HG03135 (cell line): ENCODE data around the gene GNA12.

Experiments
- ATAC-seq: cut with Tn5 transposase; IDR thresholded peaks from one replicate; pipeline ENCODE4 v1.9.1; 2021; ENCODE audit warnings: mild to moderate bottlenecking, moderate library complexity; ENCODE audit not compliant: unreplicated experiment

The GNA12 gene

DNA sequence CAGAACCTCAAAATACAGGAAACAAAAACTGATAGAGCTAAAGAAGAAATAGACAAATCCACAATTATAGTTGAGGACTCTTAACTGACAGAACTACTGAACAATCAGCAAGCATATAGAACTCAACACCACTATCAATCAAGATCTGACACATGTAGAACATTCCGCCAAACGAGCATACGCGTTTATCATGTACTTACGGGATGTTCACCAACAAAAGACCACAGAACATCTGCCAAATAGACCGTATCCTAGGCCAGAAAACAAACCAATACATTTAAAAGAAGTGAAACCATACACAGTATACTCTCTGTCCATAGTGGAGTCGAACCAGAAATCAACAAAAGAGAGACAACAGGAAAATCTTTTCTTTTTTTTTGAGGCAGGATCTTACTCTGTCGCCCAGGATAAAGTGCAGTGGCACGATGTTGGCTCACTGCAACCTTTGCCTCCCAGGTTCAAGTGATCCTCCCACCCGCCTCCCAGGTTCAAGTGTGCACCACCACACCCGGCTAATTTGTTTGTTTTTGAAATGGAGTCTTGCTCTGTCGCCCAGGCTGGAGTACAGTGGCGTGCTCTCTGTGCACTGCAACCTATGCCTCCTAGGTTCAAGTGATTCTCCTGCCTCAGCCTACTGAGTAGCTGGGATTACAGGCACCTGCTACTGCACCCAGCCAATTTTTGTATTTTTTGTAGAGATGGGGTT, 5.1 kb downstream of the GNA12 start:
- no peak for ATAC-seq

DNA sequence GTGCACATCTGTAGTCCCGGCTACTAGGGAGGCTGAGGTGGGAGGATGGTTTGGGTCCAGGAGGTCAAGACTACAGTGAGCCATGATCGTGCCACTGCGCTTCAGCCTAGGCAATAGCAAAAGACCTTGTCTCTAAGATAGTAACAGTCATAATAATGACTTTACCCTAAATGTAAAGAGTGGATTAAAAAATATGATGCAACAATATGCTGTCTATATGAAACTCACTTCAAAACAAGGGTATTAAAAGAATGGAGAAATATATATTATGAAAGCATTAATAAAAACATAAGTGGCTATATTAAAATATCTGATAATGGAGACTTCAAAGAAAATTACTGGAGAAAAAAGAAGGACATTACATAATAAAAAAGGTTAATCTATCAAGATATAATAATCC, 5.7 kb downstream of the GNA12 start:
- no peak for ATAC-seq

DNA sequence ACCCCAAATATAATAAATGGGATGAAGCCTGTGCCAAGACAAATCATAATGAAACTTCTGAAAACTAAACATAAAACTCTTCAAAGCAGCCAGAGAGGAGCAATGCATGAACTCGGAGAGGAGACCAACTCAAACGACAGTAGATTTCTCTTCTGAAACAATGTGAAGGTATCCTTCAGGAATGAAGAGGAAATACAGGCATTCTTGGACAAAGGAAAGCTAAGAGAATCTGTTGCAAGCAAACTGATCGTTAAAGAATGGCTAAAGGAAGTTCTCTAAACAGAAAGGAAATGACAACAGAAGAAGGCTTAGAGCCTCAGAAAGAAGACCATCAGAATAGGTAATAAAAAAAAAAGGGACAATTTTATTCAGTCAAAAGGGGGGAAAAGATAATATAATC, 6.6 kb downstream of the GNA12 start:
- no peak for ATAC-seq

DNA sequence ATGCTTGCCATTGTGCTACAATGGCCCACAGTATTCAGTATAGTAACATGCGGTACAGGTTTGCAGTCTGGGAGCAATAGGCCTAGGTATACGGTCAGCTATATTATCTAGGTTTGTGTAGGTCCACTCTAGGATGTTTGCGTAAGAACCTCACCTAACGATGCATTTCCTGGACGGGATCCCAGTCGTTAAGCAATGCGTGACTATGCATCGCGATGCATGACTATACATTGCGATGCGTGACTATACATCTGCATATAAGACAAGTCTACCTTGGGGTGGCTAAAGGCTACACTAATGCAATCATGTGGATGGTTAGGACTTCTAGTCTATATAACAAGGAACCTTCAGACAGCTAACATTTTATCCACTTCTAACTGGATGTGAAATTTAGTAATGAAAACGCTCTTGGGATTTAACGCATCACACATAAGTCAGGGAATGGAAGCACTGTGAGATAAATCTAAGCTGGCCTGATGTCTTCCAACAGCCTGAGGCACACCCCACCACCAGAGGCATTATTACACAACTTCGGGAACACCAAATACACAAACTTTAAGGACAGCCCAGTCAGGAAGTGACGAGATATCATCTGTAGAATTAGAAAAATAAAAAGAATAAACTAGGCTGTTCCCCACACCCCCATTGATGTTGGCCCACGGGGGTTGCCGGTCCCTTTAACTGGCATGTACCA, 9.2 kb downstream of the GNA12 start:
- ATAC-seq, result no peak

DNA sequence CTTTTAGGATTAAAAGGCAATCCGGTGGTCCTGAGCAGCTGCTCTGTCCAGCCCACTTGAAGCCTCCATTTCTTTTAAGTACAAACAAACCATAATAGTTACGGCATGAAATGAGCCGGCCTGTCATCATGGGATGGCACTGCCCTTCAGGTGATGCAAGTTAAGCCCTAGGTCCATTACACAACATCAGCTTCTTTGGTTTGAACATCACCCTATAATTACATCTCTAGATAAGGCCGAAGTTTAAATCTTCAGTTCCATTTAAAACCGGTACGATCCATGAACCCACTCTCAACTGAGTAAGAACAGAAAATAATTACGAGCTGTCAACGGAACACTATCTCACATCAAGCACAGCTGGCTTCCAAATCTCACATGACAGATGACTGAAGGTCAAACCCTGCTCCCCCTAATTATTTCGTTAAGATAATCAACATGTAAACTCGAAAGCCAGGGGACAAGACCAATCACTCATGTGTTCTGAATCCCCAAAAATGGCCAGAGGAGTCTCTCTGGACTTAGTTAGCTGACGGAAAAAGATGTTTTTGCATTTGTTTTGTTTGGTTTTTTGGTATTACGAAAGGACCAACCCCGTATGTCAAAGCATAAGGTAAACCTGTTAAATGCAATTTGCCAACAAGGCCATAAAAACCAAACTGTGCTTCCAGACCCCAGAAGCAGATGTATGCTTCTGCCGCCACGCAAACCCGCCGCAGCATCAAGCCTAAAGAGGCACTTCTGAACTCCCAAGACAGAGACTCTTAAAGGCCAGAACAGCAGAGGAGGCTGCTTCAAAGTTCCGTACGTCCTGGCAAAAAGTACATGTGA, 10.8 kb downstream of the GNA12 start:
- ATAC-seq, result no peak

DNA sequence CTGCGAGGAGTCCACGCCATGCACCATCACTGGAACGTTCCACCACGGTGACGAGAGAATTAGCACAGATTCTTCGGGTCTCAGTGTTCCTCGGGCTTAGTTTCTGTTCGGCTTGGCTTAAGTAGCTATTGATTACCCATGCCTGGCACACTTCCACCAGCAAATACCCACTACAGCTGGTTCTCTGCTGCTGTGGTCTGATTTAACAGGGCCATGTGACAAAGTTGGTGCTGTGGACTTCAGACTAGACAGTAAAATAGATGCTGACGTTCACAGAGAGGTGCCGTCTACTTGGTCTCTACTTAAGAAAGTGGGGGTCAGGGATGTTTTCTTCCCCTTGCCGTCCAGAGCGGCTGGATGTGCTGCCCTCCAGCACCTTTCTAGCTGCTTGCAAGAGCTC, 11.6 kb downstream of the GNA12 start:
- ATAC-seq, result no peak

DNA sequence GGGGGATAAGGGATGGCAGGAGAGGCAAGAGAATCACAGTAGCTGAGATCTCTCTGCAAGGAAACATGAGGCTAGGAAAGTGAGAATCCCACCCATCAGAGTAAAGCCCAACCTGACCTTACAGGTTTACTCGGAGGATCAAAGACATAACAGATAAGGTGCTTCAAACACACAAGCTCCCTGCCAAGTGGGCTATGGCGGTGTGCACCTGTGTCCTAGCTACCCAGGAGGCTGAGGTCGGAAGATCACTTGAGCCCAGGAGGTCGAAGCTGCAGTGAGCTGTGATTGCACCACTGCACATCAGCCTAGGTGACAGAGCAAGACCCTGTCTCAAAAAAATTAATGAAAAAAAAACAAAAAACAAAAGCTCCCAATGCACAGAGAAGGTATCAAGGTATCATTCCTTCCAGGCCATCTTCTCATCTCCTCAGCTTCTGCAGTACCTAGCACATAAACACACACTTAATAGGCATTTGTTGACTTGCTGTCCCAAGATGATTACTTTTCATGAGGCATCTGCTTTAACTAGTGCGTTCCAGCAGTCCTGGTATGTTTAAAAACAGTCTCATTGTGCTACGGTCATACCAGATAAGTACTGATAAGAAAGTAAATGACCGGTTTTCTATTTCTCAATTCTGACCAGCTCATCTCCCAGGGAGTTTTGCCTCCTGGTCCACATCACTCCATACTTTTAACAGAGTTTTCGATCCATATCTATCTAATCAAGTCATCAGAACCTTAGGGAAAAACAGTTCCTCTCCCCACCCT, 13.3 kb downstream of the GNA12 start:
- no peak for ATAC-seq

DNA sequence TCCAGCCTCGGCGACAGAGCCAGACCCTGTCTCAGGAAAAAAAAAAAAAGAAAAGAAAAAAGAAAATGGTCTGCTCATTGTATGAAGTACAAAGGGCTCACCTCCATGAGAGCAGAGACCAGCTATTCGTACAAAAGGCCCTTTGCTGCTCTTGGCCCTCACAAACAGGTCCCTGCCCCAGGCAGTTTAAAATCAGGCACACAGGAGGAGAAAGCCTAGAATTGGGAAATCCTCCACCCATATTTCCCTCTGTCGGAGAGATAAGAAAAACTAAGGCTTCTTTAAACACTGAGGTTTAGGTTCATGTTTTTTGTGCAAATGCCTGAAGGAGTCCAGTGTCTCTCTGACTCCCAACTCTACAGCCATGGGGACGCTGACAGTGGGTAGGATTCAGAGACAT, 15.1 kb downstream of the GNA12 start:
- ATAC-seq, result no peak

DNA sequence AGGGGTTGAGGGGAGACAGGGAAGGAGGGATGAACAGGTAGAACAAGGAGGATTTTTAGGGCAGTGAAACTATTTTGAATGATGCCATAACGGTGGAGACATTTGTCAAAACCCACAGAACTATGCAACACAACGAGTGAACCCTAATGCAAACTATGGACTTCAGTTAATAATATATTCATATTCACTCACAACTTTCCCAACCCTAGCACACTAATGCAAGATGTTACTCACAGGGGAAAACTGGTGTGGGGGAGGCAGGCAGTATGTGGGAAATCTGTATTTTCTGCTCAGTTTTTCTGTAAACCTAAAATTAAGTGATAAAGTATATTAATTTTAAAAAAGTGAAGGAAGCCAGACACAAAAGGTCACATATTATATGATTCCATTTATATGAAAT, 17.3 kb downstream of the GNA12 start:
- no peak for ATAC-seq

DNA sequence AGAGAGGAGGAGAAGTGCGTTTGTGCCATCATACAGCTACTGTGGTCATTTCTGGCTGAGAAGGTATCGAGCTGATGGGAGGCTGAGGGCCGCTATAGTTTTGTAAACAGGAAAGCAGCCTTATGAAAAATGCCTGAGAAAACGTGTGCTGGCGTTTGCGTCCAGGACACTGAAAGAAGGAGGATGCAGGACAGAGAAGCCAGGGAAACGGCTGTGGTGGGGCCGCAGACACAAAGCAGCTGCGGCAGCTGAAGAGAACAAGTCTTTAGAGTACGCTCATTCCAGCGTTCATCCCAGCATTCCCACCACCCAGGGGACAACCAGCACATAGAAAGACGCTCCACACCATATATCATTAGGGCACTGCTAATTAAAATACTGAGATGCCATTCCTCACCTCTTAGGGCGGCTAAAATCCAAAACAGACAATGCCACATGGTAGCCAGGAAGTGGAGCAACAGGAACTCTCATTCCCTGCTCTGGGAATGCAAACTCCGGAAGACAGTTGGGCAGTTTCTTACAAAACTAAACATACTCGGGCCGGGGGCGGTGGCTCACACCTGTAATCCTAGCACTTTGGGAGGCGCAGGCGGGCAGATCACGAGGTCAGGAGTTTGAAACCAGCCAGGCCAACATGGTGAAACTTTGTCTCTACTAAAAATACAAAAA, 18.4 kb downstream of the GNA12 start:
- ATAC-seq, result no peak

DNA sequence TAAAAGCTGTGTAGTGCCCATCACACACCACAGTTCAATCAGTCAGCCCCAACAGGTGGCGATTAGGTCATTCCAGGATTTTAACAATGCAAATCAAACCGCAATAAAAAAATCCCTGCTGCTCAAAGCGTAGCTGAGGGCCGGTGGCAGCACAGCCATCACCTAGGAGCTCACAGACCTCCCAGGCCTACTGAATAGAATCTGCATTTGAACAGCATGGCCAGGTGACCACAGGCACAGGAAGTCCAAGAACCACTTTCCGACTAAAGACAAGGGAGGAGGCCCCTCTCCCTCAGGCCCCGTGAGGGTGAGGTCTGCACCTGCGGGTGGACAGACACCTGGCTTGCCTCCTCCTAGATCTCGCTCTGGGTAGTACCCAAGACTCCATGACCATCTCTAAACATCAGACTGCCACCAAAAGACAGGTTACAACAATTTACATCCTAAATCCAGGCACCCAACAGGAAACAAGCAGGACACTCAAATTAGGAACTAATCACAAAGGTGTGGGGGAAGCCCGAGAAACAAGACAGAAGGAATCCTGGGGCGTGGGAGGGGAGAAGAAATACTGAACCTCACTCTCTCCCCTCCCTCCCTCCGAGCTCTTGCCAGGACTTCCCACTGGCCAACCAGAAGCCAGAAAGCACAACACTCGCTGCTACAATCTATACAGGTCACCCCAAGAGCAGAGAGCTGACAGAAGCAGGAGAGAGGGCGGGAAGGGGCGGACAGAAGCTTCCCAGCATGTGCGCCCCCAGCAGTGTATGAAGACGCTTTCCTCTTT, 19.2 kb downstream of the GNA12 start:
- ATAC-seq, result peak; percentile 41

DNA sequence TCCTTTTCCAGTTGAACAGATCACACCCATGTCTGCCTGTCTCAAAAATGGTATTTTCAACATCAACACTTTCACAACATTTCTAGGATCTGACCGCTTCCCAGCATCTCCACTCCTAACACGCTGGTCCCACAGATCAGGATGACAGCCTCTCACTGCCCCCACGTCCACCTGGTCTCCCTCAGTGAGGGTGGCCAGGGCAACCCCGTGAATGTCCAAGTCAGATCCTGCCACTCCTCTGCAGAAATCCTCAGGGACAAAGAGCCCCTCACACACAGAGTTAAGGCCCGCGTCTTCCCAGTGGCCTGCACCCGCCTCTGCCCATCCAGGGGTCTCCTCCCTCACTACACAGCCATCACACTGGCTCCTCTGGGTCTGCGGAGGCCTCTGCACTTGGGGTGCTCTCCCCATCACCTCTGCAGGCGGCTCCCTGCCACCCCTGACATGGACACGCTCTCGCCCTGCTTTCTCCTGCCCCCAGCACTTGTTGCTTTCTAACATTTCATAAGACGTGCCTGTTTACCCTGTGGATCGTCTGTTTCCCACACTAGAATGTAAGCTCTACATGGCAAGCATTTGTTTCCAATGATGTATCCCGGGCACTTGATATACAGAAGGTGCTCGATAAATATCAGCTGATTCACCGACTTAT, 20.0 kb downstream of the GNA12 start:
- ATAC-seq, result no peak

DNA sequence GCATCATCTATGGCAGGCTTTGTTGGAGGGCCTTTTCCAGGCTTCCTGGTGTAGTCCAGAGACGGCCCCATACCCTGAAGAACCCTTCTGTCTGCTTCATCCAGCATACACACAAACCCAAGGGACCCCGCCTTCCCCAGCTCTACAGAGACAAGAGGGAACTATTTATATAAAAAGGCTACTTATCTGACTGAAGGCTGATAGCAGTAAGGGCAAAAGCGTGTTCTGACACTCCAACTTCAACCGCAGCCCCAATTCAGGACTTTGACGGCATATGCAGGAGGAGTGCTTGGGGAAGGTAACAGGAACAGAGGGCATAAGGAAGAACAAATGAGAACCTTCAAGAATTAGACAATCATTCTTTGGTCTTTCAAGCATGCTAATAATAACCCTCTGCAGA, 21.0 kb downstream of the GNA12 start:
- ATAC-seq, result no peak

DNA sequence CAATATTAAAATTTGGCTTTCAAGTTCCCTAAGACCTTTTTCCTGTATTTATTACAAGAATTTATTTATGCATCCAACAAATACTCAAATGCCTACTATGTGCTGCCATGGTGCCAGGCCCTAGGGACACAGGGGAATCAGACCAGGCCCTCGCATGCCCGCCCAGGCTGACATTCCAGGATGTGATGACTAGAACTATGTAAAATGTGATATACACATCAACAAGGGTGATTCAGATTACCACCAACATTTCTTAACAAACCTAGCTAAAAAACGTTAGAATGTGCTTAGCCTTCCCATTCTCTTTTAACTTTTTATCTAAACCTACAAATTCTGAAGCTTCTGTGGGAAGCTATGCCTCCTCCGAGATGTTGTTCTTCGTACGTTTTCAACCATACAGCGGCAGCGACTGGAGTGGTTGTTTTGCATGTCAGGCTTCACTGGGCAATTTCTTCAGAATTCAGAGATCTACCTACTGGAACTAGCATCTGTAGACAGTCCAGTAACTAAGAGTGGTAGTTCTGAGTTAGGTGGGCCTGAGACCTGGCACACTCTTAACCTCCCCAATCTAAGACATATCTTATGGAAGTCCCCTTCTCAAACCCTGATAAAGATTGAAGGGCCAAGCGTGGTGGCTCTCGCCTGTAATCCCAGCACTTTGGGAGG, 22.1 kb downstream of the GNA12 start:
- peak; percentile 47 for ATAC-seq

DNA sequence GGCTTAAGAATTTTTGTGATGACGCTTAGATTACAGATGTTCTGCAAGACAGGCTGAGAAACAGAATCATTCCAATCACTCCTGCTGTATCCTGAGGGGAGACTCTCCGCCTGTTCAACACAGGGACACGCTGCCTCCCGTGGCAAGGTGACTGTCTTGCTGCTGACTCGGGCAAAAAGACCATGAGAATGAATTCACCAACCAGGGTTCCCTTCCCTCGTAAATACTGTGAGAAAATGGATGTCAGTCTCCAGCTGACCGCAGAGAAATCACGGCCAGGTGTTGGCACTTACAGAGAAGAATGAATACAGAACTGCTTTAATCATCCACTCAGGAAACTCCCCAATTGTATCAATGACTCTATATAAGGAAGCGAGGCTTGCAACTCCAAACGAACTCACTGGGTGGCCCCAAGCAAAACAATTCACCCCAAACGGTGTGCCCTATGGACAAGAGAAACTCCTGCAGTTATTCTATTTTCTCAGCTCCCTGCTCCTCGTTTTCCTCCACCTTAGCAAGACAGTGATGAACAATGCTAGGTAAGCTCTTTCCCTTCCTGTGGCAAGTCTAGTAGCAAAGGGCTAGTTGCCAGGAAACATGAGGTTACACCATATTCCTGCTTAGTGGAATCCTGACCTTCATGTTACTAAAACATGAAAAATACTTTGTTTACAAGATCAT, 22.8 kb downstream of the GNA12 start:
- peak; percentile 51 for ATAC-seq

DNA sequence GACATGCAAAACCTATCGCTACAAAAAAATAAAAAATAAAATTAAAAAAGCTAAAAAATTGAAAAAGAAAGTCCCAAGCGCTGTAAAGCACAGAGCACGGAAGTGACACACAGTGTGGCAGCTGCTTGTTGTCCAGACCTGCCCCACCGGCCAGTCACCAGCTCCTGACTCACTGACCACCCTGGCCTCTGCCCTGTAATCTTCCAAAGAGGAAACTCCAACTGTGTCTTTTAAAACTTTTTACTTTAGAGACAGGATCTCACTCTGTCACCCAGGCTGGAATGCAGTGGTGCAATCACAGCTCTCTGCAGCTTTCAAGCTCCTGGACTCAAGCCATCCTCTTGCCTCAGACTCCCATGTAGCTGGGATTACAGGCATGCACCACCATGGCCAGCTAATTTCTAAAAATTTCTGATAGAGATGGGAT, 23.6 kb downstream of the GNA12 start:
- no peak for ATAC-seq

DNA sequence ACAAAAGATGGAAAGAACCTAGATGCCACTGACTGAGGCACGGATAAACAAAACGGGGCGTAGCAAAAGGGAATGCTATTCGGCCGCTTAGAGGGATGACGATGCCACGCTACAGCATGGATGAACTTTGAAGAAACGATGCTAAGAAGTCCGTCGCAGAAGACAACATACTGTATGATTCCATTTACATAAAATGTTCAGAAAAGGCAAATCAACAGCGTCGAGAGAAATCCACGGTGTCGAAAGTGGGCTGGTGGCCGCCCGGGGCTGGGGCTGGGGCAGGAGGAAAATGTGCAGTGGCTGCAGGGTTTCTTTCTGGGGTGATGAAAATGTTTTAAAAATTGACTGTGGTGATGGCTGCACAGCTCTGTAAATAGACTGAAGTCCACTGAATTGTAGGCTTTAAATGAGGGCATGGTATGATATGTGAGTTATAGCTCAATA, 24.1 kb downstream of the GNA12 start:
- no peak for ATAC-seq
